NOMO-1 (cell line): ENCODE data around the gene ST6GALNAC4.

Source experiments
- DNase-seq, 2 experiments: peaks; one replicate each; lab custom pipeline; 2025; ENCODE audit not compliant: unreplicated experiment in 2 of 2; lab: John Stamatoyannopoulos, UW

The ST6GALNAC4 gene

DNA sequence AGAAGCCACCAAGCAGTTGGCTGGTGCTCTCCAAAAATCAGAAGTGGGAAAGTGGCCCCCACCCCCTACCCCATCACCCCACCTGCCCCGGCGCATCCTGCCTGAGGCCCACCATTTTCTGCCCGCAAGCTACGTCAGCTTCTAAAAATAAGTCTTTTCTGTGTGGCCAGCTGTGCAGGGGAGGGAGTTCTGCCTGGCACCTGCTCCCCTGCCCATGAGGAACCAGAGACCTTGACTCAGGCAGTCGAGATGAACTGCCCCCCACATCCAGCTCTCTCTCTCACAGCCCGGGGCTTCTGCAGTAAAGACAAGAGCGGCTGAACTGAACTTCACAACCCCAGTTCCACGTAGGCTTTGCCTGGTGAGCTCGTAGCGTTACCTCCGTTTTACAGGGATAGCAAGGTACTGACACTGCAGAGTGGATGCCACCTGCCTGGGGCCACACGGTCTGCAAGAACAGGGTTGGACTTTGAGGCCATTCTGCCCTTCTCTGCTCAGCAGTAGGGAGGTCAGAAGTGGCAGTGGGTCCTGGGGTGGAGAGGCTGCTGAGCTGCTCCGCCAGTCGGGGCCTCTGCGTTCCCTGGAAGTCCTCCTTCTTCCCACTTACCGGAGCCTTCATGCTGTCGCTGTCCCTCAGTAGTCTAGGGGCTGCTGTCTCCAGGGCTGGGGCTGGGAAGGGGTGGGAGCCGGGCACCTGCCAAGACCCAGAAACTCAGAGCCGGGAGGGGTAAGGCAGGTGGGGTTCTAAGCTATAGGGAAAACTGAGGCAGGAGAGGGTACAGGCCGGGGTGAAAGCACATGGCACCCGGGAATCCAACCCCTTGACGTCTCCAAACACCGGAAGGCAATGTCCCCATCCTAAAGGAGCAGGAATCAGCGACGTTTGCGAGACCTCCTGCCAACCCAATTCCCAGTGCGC is 781 bp downstream of the ST6GALNAC4 start:
- no peak for DNase-seq

DNA sequence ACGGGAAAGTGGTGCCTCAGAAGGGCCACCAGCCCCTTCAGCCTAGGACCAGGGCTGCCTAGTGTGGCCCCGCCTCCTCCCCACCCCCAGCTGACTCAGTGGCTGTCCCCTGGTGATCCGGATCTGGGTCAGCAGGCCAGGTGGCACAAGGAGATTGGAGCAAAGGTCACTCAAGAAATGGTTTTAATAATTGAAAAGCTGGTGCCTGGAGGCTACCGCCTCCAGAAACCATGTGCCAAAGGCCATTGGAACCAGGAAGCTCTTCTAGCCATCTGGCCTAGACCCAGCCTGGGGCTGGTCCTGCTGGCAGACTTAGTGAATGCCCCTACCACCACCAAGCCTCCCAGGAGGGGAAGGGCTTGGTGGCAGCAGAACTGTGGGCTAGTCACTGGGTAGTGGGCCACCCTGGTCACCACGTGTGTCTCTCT is 1.5 kb downstream of the ST6GALNAC4 start:
- DNase-seq: no peak

DNA sequence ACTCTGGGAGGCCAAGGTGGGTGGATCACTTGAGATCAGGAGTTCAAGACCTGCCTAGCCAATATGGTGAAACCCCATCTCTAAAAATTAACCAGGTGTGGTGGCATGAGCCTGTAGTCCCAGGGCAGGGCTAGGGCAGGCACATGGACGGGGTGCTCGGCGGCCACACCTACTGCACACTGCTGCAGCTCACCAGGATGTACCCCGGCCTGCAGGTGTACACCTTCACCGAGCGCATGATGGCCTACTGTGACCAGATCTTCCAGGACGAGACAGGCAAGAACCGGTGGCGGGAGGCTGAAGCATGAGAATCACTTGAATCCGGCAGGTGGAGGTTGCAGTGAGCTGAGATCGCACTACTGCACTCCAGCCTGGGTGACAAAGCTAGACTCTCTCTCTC is 3.2 kb downstream of the ST6GALNAC4 start:
- no peak for DNase-seq

DNA sequence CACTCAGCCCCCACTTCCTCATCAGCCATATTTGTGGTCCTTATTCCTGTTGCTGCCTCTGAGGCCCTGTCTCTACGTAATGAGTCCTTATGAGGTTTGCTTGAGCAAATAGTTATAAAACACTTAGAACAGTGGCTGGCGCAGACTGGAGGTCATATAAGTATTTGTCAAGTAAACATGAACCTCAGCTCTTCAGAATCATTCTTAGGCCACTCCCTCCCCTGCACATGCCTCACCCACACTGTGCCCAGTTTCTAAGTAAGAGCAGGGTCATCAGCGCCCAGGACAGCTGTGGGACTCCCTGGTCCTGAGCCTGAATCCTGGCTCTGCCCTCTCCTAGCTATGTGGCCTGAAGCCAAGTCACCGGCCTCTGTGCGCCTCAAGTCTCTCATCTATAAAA is 4.0 kb downstream of the ST6GALNAC4 start:
- no peak for DNase-seq

DNA sequence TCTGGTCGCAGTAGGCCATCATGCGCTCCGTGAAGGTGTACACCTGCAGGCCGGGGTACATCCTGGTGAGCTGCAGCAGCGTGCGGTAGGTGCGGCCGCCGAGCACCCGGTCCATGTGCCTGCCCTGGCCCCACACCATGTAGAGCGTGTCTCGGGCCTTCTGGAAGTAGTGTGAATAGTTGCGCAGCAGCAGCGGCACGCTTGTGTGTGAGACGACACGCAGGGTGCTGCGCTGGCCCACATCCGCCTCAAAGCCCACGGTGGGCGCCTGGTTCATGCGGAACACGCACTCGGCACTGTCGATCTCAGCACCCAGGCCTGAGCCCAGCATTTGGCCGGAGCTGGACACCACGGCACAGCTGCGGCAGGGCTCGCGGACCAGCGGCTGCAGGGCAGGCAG is 4.5 kb downstream of the ST6GALNAC4 start:
- no peak for DNase-seq

DNA sequence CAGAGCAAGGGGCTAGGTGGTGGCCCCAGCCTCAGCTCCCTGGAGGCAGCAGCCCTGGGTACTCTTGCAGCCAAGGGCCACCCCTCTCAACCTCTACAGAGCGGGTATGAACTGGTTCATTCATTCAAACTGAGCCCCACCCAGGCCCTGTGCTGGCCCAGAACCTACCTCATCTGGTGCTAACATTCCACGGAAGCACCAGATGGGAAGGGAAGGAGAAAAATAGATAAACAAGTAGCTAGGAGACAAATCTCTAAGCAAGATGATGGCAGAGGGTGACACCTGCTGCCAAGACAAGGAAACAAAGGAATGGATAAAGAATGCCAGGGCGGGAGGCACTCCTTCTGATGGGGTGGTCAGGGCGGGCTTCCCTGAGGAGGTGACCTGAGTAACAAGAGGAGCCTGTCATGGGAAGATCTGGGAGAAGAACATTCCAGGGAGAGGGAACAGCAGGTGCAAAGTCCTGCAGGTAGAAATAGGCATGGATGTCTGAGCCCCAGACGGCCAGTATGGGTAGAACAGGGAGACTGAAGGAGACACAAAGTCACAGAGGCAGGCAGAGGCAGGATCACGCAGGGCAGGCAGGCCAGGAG is 6.1 kb downstream of the ST6GALNAC4 start:
- no peak for DNase-seq

DNA sequence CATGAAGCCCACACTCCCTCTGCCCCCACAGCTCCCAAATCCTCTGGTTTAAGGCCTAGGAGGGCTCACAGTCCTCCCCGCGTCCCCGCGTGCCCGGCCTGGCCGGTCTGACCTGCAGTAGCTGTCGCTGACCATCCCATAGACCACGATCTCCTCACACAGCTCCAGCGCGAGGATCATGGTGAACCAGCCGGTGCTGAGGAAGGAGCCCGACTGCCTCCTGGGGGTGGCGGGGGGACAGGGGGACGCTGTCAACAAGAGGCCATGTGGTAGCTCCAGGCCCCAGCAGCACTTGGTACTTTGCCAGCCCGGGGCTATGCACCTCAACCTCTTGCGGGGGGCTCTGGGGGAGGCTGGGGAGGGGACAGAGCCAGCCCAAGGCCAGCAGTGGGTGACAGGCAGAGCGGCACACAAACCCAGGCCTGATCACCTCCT is 7.0 kb downstream of the ST6GALNAC4 start:
- no peak for DNase-seq

DNA sequence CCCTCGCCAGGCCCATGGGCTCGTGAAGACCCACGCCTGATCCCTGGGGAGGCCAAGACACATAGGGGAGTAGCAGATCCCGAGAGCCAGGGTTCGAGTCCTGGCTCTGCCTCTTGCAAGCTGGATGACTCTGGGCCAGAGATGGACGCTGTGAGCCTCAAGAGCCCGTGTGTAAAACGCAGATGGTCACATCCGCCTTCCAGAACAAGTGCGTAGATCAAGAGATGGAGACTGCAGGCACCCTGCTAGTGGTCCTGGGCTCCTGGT is 8.2 kb downstream of the ST6GALNAC4 start:
- no peak for DNase-seq

DNA sequence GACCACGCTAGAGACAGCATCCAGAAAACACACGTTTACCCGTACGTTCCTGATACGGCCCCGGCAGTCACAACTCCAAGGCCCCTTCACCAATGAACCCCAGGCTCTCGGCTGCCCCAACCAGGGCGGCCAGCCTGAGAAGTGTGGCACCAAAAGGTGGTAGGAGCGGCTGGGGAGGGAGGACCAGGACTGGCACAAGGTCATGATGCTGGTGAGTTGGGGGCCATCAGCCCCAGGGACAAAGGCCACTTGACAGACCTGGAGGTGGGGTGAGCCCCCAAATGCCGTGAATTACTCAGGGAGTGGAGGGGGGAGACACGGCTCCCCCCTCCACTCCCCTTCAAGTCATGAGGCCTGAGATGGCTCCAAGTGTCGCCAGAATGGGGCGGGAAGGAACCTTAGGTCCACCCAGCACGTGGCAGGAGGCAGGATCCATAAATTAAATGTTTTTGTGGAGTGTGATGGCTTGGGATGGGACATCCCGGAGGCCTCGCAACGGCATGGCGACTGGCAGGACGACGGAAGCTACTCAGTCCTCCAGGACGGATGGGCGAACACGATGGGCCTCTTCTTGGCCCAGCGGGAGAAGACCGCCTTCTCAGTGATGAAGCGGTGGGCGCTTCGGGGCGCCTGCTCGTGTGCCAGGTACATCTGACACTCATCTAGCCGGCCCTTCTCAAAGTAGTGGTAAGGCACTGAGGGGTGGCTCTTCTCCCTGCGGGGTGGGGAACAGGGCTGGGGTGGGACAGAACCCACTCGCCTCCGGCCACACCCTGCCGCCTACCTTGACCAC is 8.8 kb downstream of the ST6GALNAC4 start:
- no peak for DNase-seq

DNA sequence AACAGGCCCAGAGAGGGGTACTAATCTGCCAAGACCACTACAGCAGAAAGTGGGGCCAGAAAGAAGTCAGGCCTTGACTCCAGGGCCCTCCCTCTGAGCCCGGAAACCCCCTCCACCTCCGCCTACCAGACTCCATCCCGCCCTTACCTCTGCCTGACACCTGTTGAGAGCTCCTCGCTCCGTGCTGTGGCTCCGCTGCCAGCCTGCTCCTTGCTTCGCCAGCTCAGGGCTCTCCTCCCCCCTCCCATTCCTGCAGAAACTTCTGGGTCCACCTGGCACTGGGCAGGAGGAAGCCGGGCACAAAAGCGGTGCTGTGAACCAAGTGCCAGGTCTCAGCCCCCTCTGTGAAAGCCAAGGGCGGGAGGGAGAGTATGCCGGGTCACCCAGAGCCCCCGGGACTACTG is 11.1 kb downstream of the ST6GALNAC4 start:
- DNase-seq: no peak

DNA sequence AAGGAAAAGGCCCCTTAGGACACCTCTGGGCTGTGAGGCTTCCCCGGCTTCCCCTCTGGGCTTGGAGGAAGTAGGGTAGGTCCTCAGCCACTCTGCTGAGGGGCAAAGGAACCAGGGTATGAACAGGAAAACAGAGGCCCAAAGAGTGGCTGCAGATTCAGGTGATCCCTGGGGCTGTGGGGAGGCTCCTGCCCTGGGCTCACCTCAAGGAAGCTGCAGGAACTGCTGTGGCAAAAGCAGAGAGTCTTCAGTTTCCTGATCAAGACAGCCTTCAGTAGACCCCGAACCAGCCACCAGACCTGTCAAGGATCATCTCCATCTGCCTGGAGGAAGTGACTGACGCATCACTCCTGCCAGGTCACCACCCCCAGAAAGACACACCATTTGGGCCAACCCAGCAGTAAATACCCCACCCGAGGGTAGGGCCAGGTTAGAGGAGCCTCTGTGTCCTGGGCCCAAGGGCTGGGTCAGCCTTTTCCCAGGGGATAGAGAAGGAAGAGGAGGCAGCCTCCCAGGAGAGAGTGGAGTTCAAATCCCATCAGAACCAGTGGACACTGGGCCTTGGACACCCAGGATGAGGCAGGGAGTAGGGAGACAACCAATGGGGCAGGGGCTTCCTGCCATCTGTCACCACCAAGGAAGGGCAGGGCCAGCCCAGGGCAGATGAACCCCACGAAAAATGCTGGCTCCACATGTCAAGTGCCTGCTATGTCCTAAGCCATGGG is 11.7 kb downstream of the ST6GALNAC4 start:
- DNase-seq: peak in 1 of 2 experiments; percentile 41

DNA sequence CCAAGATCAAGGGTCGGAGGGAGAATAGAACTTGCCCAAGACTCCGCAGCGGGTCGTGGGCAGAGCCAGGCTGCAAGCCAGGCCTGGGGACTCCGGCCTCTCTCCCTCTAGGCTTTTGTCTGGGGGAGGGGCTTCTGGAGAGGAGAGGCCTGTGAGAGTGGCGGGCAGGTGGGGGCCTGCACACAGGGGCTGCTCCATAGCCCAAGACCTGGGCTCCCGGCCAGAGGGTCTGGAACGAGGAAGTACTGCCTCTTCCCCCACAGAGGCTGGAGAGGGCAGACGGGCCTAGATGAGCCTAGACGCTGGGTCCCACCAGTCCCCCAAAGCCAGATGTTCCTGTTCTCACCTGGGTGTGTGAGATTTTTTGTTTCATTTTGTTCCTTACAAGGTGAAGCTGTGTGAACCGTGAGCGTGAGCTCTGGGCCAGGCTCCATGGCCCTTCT is 12.3 kb downstream of the ST6GALNAC4 start:
- peak in 1 of 2 experiments; percentile 48 for DNase-seq

DNA sequence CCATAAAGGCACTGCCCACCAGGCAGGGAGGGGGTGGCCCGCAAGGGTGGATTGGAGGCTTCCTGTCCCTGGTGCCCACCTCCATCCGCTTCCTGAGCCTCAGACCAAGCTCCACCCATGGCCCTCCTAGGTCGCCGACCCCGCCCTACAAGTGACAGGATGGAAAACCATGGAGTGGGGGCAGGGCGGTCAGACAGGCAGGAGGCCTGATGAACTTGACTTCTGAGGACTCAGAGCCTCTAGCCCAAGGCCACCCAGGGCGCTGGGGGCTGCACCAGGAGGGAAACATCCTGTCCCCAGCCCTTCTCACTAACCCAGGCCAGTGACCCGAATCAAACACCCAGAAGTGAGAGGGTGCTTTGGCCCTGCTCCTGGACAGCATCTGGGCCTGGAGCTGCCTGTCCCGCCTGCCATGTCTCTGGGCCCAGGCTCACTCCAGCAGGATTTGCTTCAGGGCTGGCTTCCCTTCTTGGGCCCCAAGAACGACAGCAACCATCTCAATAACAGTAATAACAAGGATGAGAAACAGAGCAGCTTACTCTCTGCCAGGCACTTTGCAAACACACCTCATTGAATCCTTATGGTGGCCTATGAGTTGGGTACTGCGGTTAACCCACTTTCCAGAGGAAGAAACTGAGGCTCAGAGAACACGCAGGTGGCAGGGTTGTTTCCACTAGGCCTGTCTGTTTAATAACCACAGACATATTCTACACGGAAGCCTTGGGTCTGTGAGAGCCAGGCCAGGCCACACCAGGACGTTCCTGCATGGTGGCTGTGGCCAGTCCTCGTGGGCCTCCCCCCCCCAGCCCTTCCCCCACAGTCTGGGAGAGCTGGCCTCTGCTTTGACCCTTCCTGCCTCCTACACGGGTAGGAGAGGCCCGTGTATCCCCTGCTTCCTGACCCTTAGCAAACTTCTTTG is 13.0 kb downstream of the ST6GALNAC4 start:
- DNase-seq: peak; percentile 66 to 82

DNA sequence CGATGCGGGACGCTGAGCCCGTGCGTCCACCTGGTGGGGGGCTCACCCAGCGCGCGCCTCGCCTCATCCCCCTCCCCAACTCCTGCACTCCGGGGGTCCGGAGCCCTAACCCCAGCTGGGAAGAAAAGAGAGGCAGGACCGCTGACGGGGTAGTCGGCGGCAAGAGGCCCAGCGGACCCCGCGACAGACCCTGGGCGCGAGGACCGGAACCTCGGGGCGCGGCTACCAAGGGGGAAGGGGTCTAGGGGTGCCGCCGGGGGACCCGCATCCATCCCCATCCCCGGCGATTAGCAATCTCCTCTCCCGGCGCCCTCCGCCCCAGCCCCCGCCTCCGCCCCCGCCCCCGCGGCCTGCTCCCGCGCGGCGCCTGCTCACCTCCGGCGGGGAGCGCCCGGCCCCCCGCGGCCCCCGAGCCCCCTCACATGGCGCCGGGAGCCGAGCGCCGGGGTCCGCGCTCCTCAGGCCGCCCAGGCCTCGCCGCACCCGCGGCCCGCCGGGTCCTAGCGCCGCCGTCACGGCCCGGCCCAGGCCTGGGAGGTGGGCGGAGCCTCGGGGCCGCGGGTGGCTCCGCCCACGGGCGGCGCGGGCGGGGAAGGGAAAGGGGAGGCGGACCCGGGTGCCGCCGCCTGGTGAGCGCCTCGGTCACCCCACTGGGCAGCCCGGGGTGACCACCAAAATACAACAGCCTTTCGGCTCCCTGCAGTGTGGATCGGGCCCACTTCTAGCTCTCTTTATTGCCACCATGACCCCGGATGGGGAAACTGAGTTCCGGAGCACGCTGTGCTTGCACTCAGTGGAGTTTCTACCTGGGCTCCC is 17.5 kb downstream of the ST6GALNAC4 start, which contains the start of gene ST6GALNAC6:
Gene ST6GALNAC6, minus strand, starts transcription at position 476 of the 816 bp plus-strand sequence. CDS start 1,622 bp downstream, outside the sequence.
- peak; percentile 44 to 72 for DNase-seq

DNA sequence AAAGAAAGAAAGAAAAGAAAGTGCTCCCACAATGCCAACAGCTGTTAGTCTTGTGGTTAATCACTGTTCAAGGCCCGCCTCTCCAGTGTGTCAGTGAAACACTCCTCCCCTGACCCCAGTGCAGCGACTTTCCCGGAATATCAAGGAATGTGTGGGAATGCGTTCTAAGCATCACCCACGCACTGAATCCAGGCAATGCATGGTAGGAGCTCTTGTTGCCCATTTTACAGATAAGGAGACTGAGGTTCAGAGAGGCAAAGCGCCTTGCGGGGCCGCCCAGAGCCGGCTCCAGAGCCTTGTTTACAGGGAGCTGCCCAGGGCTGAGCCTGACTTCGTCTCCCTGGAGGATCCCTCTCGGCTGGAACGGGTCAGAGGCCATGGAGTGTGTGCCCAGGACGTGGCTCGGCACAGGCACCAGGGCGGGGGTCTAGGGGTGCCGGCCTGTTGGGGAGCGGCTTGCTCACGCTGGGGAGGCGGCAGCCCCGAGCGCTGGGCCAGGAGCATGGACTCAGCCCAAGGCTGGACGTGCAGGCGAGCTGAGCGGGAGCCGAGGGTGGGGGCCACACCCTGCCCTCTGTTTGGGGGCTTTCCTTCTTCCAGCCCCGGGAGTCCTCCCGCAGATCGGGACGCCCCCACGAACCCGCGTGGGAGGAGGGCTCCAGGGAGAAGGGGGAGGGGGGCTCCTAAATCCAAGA is 18.3 kb downstream of the ST6GALNAC4 start:
- DNase-seq: no peak

DNA sequence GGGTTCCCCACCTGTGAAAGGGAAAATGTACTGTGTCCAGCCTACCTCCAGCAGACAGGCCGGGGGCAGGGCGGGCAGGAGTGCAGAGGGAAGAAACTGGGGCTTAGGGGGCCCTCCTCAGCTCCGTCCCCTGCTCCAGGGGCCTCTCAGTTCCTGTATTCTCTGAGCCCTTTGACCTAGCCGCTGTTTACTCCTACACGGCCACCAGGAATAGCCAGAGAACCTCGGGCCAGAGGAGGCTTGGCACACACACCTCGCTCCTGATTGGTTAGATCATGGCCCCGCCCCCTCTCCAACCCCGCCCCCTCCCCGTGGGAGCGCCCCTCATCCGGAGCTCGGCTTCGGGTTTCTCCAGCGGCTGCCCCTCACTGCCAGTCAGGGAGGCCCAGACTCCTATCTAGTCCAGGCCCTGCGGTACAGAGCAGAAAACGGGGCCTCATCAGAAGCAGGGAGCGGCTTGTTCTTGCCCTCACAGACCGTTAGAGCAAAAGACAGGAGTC is 19.6 kb downstream of the ST6GALNAC4 start:
- DNase-seq: peak; percentile 62 to 70

DNA sequence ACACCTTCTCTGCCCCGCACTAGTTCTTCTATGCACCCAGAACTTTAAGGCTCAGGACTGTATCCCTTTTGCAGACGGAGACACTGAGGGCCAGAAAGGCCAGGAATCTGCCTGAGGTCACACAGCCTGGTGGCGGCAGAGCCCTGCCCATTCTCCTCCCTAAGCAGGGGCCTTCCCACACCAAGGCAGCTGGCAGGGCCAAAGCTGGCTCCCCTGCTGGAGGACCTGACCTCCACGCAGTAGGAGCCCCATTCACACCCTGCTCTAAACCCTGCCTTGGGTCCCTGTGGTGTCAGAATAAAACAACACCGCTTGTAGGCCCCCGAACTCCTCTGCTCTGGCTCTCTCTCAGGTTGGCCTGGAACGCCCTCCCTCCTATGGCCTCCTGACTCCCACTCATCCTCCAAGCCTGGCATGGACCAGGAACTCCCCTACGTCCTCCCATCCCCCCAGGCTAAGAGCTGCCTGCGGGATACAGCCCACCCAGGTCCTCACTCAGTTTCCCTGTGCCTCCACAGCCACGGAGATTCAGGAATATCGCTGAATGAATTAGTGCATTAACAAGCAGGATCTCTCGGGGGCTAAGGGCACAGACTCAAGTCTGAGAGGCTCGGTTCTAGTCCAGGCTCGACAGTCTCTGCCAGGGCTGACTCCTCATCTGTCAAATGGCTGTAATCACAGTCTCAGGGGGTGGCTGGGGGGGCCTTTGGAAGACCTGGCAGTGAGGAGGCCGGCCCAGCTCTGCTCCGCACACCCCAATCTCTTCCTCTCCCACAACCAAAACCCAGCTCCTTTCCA is 20.2 kb downstream of the ST6GALNAC4 start:
- DNase-seq: no peak
